Measurements from ENCODE around the gene DLL3.

DLL3 gene

DNA sequence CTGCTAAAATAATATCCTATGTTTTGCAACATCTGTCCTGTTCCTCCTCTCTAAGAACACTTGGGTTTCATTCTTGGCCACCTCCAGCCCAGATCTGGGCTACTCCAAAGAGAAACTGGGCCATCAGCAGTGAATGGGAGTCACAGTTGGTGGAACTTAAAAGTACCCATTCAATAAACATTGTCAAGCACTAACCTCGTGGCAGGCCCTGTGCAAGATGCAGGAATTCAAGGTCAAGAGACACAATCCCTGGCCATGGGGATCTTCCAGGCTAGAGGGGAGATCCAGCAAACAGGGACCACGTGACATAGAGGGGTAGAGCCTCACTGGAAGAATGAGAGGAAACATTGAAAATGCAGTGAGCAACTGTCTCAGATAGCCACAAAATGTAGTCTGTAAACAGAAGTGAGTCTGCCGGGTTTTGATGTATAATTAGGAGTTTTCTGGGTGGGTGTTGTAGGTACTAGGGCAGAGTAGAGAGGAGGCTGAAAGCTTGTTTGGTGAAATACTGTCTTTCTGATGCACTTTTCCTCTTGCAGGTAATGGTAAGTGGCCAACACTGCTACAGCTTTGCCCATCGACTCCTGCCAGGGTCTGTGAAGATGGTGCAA lies 56.1 kb downstream of the DLL3 start:
- Histone ChIP-seq H3K27ac (no peak overlapping the region), H3K36me3 (replicated peaks) (no peaks in the 10 kb centered on the region), H3K4me3 (ENCODE audit: low read depth, low read length) (no peak overlapping the region), H3K27me3 (replicated peaks) (no peaks in the 10 kb centered on the region)
- no peak for DNase-seq
- in situ Hi-C loops (cut with HindIII; ENCODE audit: low pct_ligation_motif_present, low sequenced_read_pairs): no loop called here
- TF ChIP-seq, protein P1, sequence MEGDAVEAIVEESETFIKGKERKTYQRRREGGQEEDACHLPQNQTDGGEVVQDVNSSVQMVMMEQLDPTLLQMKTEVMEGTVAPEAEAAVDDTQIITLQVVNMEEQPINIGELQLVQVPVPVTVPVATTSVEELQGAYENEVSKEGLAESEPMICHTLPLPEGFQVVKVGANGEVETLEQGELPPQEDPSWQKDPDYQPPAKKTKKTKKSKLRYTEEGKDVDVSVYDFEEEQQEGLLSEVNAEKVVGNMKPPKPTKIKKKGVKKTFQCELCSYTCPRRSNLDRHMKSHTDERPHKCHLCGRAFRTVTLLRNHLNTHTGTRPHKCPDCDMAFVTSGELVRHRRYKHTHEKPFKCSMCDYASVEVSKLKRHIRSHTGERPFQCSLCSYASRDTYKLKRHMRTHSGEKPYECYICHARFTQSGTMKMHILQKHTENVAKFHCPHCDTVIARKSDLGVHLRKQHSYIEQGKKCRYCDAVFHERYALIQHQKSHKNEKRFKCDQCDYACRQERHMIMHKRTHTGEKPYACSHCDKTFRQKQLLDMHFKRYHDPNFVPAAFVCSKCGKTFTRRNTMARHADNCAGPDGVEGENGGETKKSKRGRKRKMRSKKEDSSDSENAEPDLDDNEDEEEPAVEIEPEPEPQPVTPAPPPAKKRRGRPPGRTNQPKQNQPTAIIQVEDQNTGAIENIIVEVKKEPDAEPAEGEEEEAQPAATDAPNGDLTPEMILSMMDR (IDR thresholded peaks at IDR 0.05; ENCODE audit: low read depth, low read length, missing control alignments): no peak

DNA sequence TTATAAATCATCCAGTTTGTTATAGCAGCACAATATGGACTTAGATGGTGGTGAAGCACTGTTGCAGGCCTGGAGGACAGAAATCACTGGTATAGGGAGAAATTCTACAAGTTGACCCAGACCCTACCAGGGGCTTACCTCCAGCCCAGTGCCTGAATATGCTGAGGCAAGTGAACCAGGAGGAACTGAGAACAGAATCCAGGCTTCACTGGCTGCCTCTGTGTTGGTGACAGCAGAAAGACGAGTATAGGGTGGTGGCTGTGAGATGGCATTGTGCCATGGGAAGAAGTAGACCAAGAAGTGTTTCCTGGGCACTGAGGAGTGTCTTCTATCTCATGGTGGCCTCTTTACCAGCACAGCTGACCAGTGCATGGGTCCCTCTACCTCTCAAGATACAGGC lies 57.1 kb downstream of the DLL3 start:
- DNase-seq: no peak
- Histone ChIP-seq H3K27me3 (replicated peaks) (no peaks in the 10 kb centered on the region), H3K4me3 (ENCODE audit: low read depth, low read length) (no peak overlapping the region), H3K27ac (no peak overlapping the region), H3K36me3 (replicated peaks) (no peaks in the 10 kb centered on the region)
- in situ Hi-C loops (cut with HindIII; ENCODE audit: low pct_ligation_motif_present, low sequenced_read_pairs): no loop called here
- TF ChIP-seq, protein P1 (IDR thresholded peaks at IDR 0.05; ENCODE audit: low read depth, low read length, missing control alignments): no peak

Measured in brain microvascular endothelial cell (primary cell).